OCI-LY7 (cell line): Measurements from ENCODE around the gene SLC35A4.

Source experiments
- CTCF ChIP-seq: fragments of 200-600 bp; sonication (generic); conservative IDR thresholded peaks from 2 replicates; pipeline ENCODE4 v1.5.1; 2014; ENCODE audit warnings: mild to moderate bottlenecking, antibody characterized with exemption, low read length, moderate library complexity, mixed read lengths
- EZH2phosphoT487 ChIP-seq: fragments of 200-600 bp; sonication (generic); IDR thresholded peaks from 2 replicates; pipeline ENCODE4 v1.6.1; 2018; ENCODE audit warnings: low read depth, borderline replicate concordance, mild to moderate bottlenecking, mixed run types, antibody characterized with exemption, low read length, moderate library complexity, mixed read lengths

DNA sequence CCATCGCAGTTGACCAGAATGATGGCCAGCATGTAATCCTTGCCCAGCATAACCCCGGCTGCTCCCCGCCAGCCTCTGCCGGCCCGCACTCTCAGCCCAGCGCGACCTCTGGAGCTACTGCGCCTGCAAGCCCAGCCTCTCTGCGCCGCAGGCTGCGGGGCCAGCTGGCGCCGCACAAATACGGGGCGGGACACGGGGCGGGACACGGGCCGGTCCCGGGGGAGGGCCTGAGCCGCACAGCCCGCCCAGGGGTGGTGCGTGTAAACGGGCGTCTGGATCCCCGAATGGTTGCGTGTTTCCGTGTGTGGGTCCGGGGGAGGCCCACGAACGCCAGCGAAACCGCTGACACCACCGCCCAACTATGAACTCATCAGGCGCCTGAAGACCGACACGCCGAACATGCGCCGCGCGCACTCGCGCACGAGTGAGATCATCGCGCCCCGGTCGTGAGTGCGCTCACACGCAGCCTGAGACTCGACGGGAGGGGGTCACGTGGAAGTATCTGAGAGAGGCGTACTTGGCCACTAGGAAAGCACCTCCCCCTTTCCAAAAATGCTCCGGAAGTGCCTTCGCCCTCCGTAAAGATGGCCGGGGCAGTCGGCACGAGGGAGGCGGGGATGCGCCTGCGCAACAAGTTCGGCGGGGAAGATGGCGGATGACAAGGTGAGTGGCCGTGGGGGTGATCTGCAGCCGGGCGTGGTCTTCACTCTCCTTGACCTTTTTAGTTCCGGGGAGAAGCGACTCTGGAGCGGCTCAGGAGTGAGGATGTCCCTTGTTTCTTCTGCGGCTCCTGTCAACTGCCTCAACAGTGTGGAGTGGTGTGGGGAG, at the start of gene SLC35A4, which contains the start of gene APBB3:
- TF ChIP-seq CTCF = no peak
- no peak for TF ChIP-seq EZH2phosphoT487
